ENCODE results near the gene TMEM203.

GRCh38 chr9:137245450-137246421, 40.3 kb upstream of the TMEM203 start:
- TF ChIP-seq EZH2 (IDR thresholded peaks at IDR 0.05; ENCODE audit: low read depth, unreplicated experiment) (no peak), CTCF (conservative IDR thresholded peaks at IDR 0.05; ENCODE audit: low read depth in 2 of 2) (no peak), ZNF462 (CRISPR knock-in tag; IDR thresholded peaks at IDR 0.05) (no peak), POLR2AphosphoS5 (IDR thresholded peaks at IDR 0.05; ENCODE audit: low read depth) (no peak), REST (IDR thresholded peaks at IDR 0.05; ENCODE audit: unreplicated experiment) (no peak), CREB1 (CRISPR knock-in tag; IDR thresholded peaks at IDR 0.05; ENCODE audit: low read depth) (no peak), EZH2phosphoT487 (IDR thresholded peaks at IDR 0.05; ENCODE audit: unreplicated experiment) (no peak)
